Pancreas (tissue), 10 donors: ENCODE measurements around the gene PIGT. TPM values are rescaled to one million over a fixed set of nuclear protein-coding genes. Genes with fewer than 3 reads are reported as not detected.

Source experiments
- ATAC-seq, 4 donors: fragments of 200-7000 bp; cut with Tn5 transposase; one replicate each; pipeline versions ENCODE4 v1.8.0 to v1.9.1; 2020; ENCODE audit warnings: mild to moderate bottlenecking in 4 of 4, moderate library complexity in 4 of 4
- DNase-seq, 6 donors: peaks; one replicate each; pipeline ENCODE4 v3.0.0-alpha.2; 2020
- FAIRE-seq: peaks from 2 replicates; lab custom pipeline; 2012; peaks lifted over from hg19 to GRCh38; lab: Jason Lieb, UNC
- H3K27ac ChIP-seq, 4 donors: fragments of 200-600 bp; sonication (generic); 1 replicate in 3 of 4; 2 replicates in 1 of 4; pipeline versions ENCODE4 v1.5.0 to v1.8.0; 2020
- H3K27me3 ChIP-seq, 4 donors: fragments of 200-600 bp; one replicate each; pipeline ENCODE4 v1.8.0; 2021
- H3K36me3 ChIP-seq, 3 donors: fragments of 200-600 bp; sonication (generic) in 1 of 3; one replicate each; pipeline versions ENCODE4 v1.5.0 to v1.8.0; 2020 to 2021
- H3K4me1 ChIP-seq, 3 donors: fragments of 200-600 bp; one replicate each; pipeline ENCODE4 v1.8.0; 2021
- H3K4me3 ChIP-seq, 4 donors: fragments of 200-600 bp; sonication (generic) in 2 of 4; one replicate each; pipeline versions ENCODE4 v1.5.0 to v1.8.0; 2020 to 2021
- H3K9me3 ChIP-seq, 4 donors: fragments of 200-600 bp; one replicate each; pipeline ENCODE4 v1.8.0; 2021
- CTCF ChIP-seq, 4 donors: fragments of 200-600 bp; sonication (generic) in 3 of 4; IDR thresholded peaks; one replicate each; pipeline versions ENCODE4 v1.5.0 to v1.8.0; 2021; ENCODE audit warnings: antibody characterized with exemption in 4 of 4
- WGBS, 2 donors: extraction: QIAGEN DNeasy Blood & Tissue Kit; methylation state at CpG; one replicate each; pipeline ENCODE4 v1.1.7; 2013; 5-methylcytosine and 5-hydroxymethylcytosine counted together
- intact Hi-C, 3 donors: fragments of 100-400 bp; cut with DNase I; formaldehyde crosslinking; loops; one replicate each; pipeline versions ENCODE4 v1.11.1 to v1.14.2; 2022
- polyA plus RNA-seq, 2 donors: library from polyadenylated mRNA; stranded (reverse); fragments of 200-250 nt; gene quantifications; one replicate each; pipeline ENCODE4 v1.2.3, GENCODE V29; 2013
- total RNA-seq, 6 donors: library from RNA; stranded (reverse); fragmentation: NEBNext Ultra II Directional in 4 of 6; extraction: Animal tissue kit (Norgen Biotek cat#: 25700) in 4 of 6; gene quantifications; one replicate each; pipeline versions ENCODE4 v1.2.1 to v1.2.4, GENCODE V29; 2021 to 2023
- donor health status: healthy with polysubstance abuse.
- donor health status: DM: no; HTN: no; CAD: no; lungs with moderate emphysema.
- donor health status: DM: no; HTN: no; CAD: no.
- donor health status: control.
- donor health status: control.
- donor health status: Bipolar disorder and iron deficiency.
- donor health status: DM: yes; HTN: yes; CAD: no.
- donor health status: DM: no; HTN: no; CAD: no.
- donor health status: DM: no; HTN: no; CAD: no.
- donor health status: DM: yes; HTN: yes; CAD: no.

Gene PIGT
- total and polyA plus RNA-seq, 8 donors = 35.3 to 69.1 (median 52.7) TPM

DNA sequence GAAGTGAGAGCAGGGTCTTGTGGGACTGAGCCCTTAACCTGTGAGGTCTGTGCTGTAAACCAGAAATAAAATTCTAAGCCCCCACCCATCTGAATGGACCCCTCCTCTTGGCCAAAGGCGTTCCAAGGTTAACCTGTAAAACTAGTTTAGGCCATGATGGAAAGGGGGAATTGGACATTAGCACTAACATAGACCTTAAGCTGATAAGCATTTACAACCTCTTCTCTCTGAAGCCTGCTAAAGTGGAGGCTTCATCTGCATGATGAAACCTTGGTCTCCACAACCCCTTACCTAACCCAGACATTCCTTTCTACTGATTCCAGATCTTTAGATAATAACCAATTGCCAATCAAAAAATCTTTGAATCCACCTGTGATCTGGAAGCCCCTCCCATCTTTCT is 25.8 kb downstream of the PIGT start:
- intact Hi-C loops = no loop called here
- no peaks in the 10 kb centered on the region for H3K27me3 ChIP-seq

GRCh38 chr20:45444050-45444449 is 28.1 kb downstream of the PIGT start:
- TF ChIP-seq CTCF (IDR thresholded peaks at IDR 0.05) = no peak
- Histone ChIP-seq H3K9me3 (no peaks in the 10 kb centered on the region), H3K4me1 (no peaks in the 10 kb centered on the region), H3K4me3 (no peak overlapping the region), H3K36me3 (no peaks in the 10 kb centered on the region), H3K27me3 (no peaks in the 10 kb centered on the region), H3K27ac (no peak overlapping the region)
- ATAC-seq = no peak
- no peak for FAIRE-seq
- no peak for DNase-seq
- intact Hi-C loops = no loop called here

More for the DNA sequence above, 25.8 kb downstream of the PIGT start:
- TF ChIP-seq CTCF (IDR thresholded peaks at IDR 0.05) = no peak
- no peak for DNase-seq
- Histone ChIP-seq H3K4me1 (no peaks in the 10 kb centered on the region), H3K36me3 (no peaks in the 10 kb centered on the region), H3K4me3 (no peak overlapping the region), H3K9me3 (no peaks in the 10 kb centered on the region), H3K27ac (no peak overlapping the region)
- ATAC-seq = no peak
- FAIRE-seq = no peak
- 48 to 69% methylated on average over 1 of the region's 1 CpG for WGBS, 2 donors

- Histone ChIP-seq H3K4me1 (no peaks in the 10 kb centered on the region), H3K36me3 (no peaks in the 10 kb centered on the region), H3K27me3 (no peaks in the 10 kb centered on the region), H3K9me3 (no peaks in the 10 kb centered on the region), H3K27ac (no peak overlapping the region), H3K4me3 (no peak overlapping the region)
- TF ChIP-seq CTCF (IDR thresholded peaks at IDR 0.05) = no peak
- no peak for DNase-seq
- ATAC-seq = peak in 2 of 4 donors; percentile 29 to 51
- intact Hi-C loops = no loop called here
- no peak for FAIRE-seq
- WGBS, 2 donors = 61 to 71% methylated on average over 7 of the region's 7 CpGs
Observed at GRCh38 chr20:45445805-45446562, 30.0 kb downstream of the PIGT start.

GRCh38 chr20:45448270-45448669 is 32.3 kb downstream of the PIGT start:
- TF ChIP-seq CTCF (IDR thresholded peaks at IDR 0.05) = no peak
- no peak overlapping the region for H3K4me3 ChIP-seq
- H3K36me3 ChIP-seq = no peaks in the 10 kb centered on the region
- H3K9me3 ChIP-seq = no peaks in the 10 kb centered on the region
- no peaks in the 10 kb centered on the region for H3K4me1 ChIP-seq
- no peak for ATAC-seq
- no peak for FAIRE-seq
- H3K27me3 ChIP-seq = no peaks in the 10 kb centered on the region
- intact Hi-C loops = no loop called here
- WGBS, 2 donors = 60 to 61% methylated on average over 6 of the region's 6 CpGs
- no peak overlapping the region for H3K27ac ChIP-seq
- no peak for DNase-seq

GRCh38 chr20:45449528-45449927 is 33.6 kb downstream of the PIGT start:
- TF ChIP-seq CTCF (IDR thresholded peaks at IDR 0.05) = no peak
- ATAC-seq = no peak
- 79 to 86% methylated on average over 3 of the region's 3 CpGs for WGBS, 2 donors
- DNase-seq = no peak
- intact Hi-C loops = no loop called here
- FAIRE-seq = no peak
- Histone ChIP-seq H3K4me3 (no peak overlapping the region), H3K36me3 (no peaks in the 10 kb centered on the region), H3K27me3 (no peaks in the 10 kb centered on the region), H3K9me3 (no peaks in the 10 kb centered on the region), H3K27ac (no peak overlapping the region), H3K4me1 (no peaks in the 10 kb centered on the region)
